NCI-H1105 (cell line): Measurements from ENCODE around the gene C3orf22.

Experiments
- DNase-seq: peaks from one replicate; lab custom pipeline; 2025; lab: John Stamatoyannopoulos, UW

Gene C3orf22

GRCh38 chr3:126527006-126527405 is 31.7 kb downstream of the C3orf22 start:
- DNase-seq, result no peak

- DNase-seq, result no peak
Measured at GRCh38 chr3:126526668-126527005, 32.1 kb downstream of the C3orf22 start.

DNA sequence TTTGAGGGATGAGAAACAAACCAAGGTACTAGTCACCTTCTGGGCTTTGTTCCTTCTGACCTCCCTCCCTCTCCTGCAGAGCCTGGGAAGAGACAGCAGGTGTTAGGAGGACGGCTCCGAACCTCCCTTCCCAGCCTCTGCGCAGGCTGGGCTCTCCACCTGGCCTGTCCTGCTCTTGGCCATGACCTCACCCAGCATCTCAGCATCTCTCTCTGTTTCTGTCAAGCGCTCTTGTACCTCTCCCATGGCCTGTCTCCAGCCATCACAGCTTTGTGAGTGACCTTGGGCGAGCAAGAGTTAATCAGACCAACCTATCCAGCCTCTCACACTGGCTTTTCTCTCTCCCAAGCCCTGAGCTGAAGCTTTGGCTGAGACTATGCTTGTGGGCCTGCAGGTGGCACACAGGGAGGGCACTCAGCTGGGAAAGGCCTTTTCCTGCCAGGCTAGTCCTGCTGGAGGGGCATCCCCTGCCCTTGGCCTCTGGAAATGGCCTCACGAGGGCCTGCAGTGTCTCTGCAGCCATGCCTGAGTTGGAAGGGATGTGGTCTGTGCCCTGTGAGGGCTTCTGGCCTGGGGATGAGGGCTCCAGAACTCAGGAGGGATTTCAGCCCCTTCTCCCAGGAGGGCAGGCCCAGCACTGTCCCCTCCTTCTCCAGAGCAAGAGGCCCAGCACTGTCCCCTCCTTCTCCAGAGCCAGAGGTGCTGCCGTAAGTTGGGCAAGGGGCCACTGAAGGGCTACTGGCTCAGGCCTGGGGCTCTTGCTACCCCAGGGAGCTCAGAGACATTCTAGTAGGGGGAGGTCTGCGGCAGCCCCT is 32.7 kb downstream of the C3orf22 start:
- DNase-seq, result no peak

- DNase-seq, result no peak
Measured at GRCh38 chr3:126525091-126525852, 33.5 kb downstream of the C3orf22 start.

DNA sequence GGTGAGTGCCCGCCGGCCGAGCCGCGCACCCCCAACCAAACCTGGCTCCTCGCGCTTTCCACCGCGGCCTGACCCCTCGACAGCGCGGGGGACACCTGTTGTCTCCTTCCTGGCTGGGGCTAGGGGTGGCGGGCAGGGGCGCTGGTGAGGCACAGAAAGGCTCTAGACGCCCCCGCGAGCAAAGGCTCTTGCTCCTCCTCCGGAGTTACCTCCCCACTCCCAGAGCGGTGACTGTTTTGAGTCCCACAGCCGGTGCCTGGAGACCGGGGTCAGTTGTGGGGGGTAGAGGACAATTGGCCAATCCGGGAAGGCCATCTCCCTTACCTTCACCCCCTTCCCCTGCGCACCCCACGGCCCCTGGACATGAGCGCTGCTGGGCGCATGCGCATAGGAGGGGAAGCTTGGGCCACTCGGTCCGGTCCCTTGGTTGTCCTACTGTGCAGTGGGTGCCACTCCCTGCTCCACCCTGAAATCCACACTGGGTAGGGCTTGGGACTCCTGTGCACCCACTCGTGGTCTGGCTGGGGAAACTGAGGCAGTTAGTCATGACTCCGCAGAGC is 34.2 kb downstream of the C3orf22 start:
- peak; percentile 58 for DNase-seq

DNA sequence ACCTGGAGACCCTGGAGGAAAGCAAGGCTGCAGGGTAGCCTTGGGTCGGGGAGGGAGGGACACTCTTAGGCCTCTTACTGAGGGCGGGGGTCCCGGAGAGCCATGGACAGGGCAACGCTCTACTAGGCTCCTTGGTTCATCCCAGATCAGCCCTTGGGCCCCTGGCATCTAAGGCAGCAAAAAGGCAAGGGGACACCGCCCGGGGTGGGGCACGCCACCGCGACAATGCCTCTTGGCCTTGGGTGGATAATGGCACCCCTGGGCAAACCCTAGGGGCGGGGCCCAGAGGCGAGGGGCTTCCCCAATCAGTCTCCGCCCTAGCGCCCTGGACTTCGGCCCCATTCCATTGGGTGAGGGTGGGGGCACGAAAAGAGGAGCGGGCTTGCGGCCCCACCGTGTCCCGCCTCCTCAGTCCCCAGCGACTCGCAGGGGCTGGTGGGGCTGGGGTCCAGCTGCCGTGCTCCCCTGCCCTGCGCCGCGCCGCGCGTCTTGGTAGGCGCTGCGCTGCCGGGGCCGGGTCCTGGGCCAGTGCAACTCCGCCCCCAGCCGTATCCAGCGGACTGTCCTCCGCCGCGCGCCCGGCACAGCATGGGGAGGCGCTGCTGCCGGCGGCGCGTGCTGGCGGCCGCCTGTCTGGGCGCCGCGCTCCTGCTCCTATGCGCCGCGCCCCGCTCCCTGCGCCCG is 34.8 kb downstream of the C3orf22 start, which contains the start of gene CHST13:
Gene CHST13, plus strand, starts transcription at position 411 of the 684 bp plus-strand sequence. Its CDS starts 178 bp downstream, at position 589.
- DNase-seq, result peak; percentile 58

DNA sequence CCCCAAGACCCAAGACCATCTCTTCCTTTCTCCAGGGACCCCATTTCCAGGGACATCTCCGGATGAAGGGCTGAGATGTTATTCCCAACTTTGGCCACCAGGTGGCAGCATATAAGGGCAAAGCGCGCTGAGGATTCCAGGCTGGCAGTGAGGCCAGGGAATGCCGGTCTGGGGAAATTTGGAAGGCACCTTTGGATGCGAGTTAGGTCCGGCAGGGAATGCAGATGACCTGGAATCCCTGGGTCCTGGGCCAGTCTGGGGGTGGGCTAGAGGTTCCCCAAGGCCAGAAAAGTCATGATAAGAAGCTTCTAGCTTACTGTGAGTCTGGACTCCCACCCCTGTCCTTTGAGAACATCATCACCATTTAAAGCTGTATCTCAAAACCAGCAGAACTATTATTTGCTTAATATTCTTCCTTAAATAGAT is 36.4 kb downstream of the C3orf22 start:
- DNase-seq, result peak; percentile 68

DNA sequence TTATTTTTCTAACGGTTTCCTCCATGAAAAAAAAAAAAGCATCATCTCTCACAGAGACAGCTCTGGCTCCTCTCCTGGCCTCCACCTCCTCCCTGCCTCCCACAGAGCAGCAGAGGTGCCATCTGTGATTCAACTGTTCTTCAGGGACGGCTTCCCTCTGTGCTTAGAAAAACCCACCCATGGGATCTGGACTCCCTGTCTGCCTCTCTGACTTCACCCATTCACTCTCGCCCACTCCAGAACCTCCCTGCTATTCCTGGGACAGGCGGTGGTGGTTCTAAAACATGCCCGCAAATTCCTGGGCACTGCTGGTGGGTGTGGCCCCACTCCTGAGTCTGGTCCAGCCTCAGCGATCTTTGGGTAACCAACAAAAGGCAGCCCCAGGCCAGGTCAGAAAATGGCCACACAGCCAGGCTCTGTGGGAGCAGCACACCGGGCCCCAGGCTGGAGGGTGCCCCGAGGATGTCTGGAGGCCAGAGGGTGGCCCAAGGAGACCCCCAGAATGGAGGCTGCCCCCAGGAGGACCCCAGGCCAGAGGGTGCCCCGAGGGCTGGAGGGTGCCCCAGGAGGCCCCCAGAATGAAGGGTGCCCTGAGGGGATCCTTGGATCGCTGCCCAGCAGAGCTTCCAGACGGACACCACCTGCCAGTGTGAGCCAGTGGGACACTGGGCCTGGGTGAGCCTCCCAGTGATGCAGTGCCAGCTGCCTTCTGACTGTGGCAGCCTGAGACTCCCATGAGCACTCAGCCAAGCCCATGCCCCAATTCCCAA is 37.4 kb downstream of the C3orf22 start:
- DNase-seq, result no peak

DNA sequence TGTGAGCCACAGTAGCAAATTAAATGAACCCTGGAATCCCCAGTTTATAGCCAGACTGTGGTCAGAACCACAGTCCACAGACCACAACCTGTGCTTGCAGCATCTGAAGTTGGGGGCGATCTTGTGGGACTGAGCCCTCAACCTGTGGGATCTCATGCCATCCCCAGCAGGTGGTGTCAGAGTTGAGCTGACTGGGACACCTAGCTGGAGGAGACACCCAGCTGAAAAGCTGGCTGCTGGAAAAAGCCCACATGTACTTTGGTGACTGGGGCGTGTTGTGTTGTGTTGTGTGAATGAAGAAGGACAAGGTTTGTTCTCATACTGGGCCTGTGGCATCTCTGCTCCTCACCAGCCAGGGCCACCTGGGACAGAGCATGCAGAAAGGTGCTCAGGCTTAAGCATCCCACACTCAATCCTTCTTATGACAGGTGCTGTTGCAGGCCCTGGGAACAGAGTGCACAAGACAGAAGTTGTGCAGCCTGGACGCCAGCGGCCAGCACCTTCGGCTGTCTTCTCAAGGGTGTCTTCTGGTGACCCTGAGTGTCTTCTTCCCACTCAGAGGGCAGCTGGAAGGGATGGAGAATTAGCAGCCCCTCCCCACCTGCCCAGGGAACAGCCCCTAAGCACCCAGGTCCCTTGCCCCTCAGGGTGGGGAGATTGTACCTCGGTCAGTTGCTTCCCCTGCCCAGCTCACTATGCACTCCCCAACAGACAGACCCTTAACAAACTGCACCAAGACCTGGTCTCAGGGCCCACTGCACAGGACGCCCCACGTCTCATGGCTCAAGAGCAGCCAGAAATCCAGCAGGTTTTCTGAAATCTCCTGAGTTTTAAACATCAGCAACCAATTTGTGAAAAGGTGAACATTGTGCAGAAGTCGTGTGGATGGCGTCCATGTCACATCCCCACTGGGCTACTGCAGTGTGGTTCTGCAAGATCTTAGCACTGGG is 39.0 kb downstream of the C3orf22 start:
- DNase-seq, result no peak

DNA sequence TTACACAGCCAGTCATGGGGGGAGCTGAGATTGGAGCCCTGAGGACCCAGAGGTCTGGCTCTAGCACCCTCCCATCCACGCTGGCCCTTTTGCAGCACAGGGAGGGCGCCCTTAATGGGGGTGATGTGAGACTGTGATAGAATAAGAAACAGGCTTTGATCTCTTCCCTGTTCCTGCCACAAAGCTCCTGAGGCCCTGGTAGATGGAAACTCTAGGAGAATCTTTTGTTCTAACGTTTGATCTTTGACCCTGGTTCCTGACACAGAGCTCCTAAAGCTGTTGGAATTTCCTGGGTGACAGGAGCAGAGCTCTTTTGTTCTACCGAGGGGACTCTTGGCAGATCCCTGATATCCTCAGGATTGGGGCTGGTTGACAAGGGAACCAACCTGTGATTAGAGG is 40.0 kb downstream of the C3orf22 start:
- DNase-seq, result no peak

DNA sequence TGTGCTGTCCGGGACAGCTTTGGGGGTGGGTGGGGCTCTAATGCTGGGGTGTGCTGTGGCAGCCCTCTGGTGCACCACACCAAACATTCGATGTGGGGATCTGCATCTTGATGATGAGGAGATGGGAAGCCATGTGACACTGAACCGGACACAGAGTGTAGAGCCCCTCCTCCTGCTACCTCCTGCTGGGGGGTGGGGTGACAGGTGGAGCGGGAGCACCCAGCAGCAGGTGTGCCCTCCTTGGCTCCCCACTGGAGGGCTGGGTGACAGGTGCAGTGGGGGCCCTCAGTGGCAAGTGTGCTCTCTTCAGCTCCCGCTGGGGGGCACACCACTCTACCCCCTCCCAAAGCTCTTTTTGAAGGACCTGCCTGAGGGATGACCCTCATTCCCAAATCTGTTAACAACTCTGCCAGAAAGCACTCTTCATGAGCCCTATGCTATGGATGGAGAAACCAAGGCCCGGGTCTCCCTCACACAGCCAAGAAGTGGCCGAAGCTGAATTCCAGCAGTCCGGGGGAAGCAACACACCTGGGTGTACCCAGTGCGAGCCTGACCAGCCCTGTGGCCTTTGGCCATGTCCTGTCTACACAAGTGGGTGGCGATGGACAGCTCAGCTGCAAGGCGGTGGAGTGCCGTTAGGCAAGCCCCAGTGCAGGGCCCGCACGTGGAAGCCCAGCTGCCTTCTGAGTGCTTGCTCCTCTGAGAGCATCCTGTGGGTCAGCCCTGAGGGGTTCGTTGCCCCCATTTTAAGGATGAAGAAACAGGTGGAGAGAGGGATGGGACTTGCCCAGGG is 40.5 kb downstream of the C3orf22 start:
- no peak for DNase-seq

- no peak for DNase-seq
Measured at GRCh38 chr3:126517291-126517951, 41.3 kb downstream of the C3orf22 start, which contains the start of gene UROC1. UROC1 (minus strand) TSS chr3:126517773; CDS start chr3:126517719, 54 bp downstream.

DNA sequence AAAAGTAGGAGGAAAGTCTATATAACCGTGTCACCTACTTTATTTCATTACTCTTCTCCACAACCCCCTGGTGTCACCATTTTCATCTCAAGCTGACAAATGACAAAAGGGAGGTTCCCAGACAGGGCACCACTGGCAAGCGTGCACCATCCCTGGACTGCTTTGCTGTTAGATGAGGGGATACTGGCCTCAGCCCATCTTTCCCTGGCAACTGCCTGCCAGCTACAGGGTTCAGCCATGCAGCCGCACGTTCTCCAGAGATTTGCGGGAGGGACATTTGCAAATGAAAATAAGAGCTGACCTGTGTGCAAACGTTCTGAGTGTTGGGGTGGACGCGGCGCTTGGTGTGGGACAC is 41.8 kb downstream of the C3orf22 start:
- DNase-seq, result no peak

DNA sequence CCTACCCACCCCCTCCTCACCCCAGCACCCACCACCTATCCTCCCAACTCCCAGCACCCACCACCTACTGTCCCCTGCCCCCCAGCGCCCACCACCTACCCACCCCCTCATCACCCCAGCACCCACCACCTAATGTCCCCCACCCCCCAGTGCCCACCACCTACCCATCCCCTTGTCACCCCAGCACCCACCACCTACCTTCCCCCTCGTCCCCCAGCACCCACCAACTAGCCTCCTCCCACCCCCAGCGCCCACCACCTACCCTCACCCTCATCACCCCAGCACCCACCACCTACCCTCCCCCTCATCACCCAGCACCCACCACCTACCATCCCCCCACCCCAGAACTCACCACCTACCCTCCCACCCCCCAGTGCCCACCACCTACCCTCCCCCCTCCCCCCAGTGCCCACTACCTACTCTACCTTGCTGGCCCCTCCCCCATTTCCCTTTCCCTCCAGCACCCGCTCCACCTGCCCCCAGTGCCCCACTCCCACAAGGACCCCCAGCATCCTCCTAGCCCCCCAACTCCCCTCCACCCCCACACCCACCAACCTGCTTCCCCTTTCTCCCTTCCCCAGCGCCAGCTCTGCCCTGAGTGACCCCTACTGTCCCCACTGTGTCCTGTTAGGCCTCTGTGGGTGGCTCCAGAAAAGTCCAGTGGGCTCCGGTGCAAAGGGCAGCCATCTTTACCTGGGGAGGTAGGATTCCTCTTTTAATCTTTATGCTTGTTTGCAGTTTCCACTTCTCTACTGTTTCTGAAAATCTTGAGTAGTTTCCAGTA is 42.4 kb downstream of the C3orf22 start:
- no peak for DNase-seq

- peak; percentile 45 for DNase-seq
Measured at GRCh38 chr3:126515066-126515706, 43.5 kb downstream of the C3orf22 start.

DNA sequence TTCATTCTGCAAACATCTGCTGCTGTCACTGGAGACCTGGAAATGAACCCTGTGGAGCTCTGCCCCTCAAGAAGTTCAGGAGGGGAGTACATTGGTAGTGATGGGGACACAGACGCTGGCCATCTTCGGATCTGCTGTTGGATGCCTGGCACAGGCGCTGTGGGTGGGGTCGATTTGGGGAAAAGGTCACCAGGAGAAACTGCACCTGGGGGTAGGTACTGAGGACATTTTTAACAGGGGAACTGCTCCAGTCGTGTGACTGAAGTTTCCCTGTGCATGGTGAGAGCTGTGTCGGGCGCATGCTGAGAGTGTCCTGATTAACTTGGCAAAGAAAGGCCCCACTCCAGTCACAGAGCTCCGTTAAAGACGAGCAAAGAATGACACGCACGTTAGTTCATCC is 44.6 kb downstream of the C3orf22 start:
- DNase-seq, result no peak

- DNase-seq, result no peak
Measured at GRCh38 chr3:126512916-126513650, 45.6 kb downstream of the C3orf22 start.
